Subcutaneous adipose tissue (tissue), 4 donors: ENCODE measurements around the gene MRPS21. TPM values are rescaled to one million over a fixed set of nuclear protein-coding genes. Genes with fewer than 3 reads are reported as not detected.

ENCODE experiments used
- CTCF ChIP-seq: fragments of 450-650 bp; IDR thresholded peaks from one replicate; pipeline ENCODE4 v1.5.1; 2016; ENCODE audit warnings: low read depth, mild to moderate bottlenecking, control low read depth, antibody characterized with exemption, moderate library complexity
- total RNA-seq, 4 donors: library from RNA; depleted of rRNA; stranded (reverse); fragments of >200 nt; gene quantifications; one replicate each; pipeline ENCODE4 v1.1.0, GENCODE V29; 2016

MRPS21 gene
- 10 to 100 TPM; 30.0 to 47.9 (median 38.2) TPM for total RNA-seq

DNA sequence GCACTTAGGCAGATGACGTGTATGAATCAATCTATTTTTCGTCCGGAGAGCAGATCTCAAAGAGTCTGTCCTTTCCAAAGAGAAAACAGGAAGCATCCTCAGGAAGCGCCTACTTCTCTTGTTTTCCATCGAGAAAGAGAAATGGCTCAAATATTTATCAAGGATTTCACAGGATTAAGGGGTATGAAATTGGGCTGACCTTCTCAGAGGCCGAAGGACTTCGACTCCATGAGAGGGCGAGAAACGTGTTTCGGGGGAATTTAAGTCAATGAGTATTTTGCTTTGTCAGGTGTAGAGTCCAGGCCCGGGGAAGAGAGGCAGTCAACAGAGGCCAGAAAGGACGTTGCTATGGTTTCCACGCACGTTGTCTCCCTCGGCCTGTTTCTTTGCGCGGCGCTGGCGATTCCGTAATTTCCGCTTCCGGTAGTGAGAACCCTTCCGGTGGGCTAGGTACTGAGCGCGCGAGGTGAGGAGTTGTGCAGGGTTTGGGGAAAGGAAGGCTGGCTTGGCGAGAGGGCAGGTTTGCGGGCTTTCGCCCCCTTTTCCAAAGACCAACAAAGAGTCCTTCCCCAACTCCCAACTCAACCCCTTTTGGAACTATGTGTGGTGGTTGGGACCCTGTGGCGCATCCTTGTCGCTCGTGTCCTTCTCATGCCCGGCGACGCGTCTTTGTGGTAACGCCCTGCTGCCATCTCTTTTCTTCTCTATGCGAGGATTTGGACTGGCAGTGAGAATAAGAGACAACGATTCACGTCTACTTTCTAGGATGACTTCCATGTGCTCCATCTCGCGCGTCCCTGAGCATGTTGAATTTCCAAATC lies at the start of gene MRPS21:
MRPS21 (plus strand) TSS at position 429 of the 821 bp plus-strand sequence. CDS start 506 bp downstream, outside the sequence.
- TF ChIP-seq CTCF = no peak

- no peak for TF ChIP-seq CTCF
Observed at GRCh38 chr1:150249936-150250335, 43.7 kb upstream of the MRPS21 start.

DNA sequence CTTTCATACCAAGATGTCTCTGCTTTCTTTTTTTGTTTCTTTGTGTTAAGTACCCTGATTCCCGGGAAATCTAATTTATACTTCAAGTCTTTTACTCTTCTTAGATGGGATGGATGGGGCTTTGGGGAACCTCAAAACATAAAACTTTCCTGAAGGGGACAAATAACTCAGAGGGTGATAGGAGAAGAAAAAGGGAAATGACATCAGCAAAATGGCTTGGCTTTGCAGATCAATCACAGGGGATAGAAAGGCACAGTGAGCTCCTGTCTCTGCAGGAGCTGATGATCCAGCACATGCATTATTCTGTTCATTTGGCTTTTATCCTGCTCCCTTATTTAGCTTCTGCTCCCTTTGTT lies 37.5 kb upstream of the MRPS21 start:
- TF ChIP-seq CTCF = no peak

GRCh38 chr1:150256554-150257341 lies 36.9 kb upstream of the MRPS21 start:
- TF ChIP-seq CTCF = no peak

DNA sequence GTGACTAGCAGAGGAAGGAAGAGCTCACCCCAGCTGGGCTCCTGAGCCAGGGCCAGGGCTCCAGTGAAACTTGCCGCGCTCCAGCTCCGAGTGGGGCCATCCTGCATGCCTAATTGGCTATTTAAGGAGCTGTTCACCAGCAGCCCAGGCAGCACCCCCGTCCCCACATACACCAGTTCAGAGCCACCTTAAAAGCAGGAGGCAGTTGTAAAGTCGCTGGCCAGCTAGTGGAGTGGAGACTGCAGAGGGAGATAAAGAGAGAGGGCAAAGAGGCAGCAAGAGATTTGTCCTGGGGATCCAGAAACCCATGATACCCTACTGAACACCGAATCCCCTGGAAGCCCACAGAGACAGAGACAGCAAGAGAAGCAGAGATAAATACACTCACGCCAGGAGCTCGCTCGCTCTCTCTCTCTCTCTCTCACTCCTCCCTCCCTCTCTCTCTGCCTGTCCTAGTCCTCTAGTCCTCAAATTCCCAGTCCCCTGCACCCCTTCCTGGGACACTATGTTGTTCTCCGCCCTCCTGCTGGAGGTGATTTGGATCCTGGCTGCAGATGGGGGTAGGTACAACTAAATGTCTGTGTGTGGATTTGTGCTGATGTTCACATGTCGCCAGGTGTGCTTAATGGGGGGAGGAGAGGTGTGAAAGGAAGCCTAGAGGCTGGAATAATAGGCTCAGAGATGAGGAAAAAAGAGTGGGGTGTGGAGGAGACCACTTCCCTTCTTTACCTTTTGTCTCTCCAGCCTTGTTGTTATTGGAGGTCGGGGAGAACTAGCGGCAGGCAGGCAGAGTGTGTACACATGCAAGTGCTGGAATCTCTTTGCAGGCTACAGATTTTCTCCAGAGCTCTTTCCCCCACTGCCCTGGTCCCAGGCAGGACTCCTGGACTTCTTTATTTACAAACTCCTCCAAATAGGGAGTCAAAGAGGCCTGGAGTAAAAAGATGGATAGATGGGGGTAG lies 35.8 kb upstream of the MRPS21 start, which contains the start of gene CA14:
CA14 (plus strand) TSS at position 151 of the 962 bp plus-strand sequence; CDS start at position 506, 355 bp downstream.
- TF ChIP-seq CTCF = no peak

DNA sequence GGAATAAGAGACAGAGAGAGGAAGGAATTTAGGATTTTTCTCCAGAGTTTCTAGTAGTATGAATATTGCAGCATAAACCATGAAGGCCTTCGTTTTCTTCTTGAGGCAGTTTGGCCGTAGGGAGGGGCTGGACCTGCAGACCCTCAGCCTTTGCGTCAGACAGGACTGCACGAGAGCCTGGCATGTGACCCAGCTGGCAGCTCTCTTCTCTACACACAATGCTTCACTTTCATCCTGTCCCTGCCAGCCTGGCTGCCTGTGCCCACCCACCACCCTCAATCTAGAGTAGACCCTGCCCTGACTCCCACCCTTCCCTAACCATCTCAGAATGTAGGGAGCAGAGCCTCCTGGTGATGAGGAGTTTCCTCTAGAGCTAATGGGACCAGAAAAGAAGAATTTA lies 34.4 kb upstream of the MRPS21 start:
- no peak for TF ChIP-seq CTCF
